HEK293 (cell line): ENCODE results near the gene NCF2.

Experiments
- CTCF ChIA-PET: fragments of 350-600 bp; formaldehyde crosslinking; extraction: SDS; loops from one replicate; lab custom pipeline; 2021; ENCODE audit warnings: antibody characterized with exemption; lab: Yijun Ruan, JAX
- POLR2A ChIA-PET: fragments of 300-600 bp; formaldehyde crosslinking; extraction: SDS; loops from one replicate; lab custom pipeline; 2020; ENCODE audit warnings: antibody characterized with exemption, inconsistent platforms; lab: Yijun Ruan, JAX
- H3K27ac ChIP-seq: fragments of 200-500 bp; sonication (Bioruptor generic); 2 replicates; pipeline ENCODE4 v1.5.1; 2014; ENCODE audit warnings: low read depth, low read length, control low read depth, inconsistent platforms; ENCODE audit errors: extremely low read depth
- H3K36me3 ChIP-seq, 2 experiments: fragments of 200-500 bp in 1 of 2; sonication (Bioruptor generic) in 1 of 2; 1 replicate in 1 of 2; 2 replicates in 1 of 2; pipeline ENCODE4 v1.5.1; 2014 to 2017; ENCODE audit warnings: inconsistent platforms in 2 of 2, low read length in 2 of 2; ENCODE audit not compliant: control insufficient read depth in 2 of 2, insufficient read depth in 1 of 2
- H3K4me1 ChIP-seq: fragments of 200-500 bp; sonication (Bioruptor generic); 2 replicates; pipeline ENCODE4 v1.5.1; 2014; ENCODE audit warnings: mild to moderate bottlenecking, low read length, inconsistent platforms; ENCODE audit not compliant: control insufficient read depth, insufficient read depth
- H3K4me3 ChIP-seq: 2 replicates; pipeline ENCODE4 v1.5.1; 2011; ENCODE audit warnings: low read depth, mild to moderate bottlenecking, control low read depth, low read length, moderate library complexity
- H3K9me3 ChIP-seq: fragments of 200-500 bp; sonication (Bioruptor generic); 2 replicates; pipeline ENCODE4 v1.5.1; 2014; ENCODE audit warnings: low read depth, low read length, inconsistent platforms; ENCODE audit not compliant: control insufficient read depth, insufficient read depth
- EGR2 ChIP-seq: fragments of 450-650 bp; formaldehyde crosslinking; IDR thresholded peaks from 2 replicates; pipeline ENCODE4 v1.5.1; 2016; ENCODE audit warnings: low read depth, missing biosample characterization, missing genetic modification characterization
- KLF8 ChIP-seq: fragments of 450-650 bp; formaldehyde crosslinking; IDR thresholded peaks from 2 replicates; pipeline ENCODE4 v1.5.1; 2016; ENCODE audit warnings: missing biosample characterization, missing genetic modification characterization
- MZF1 ChIP-seq: fragments of 450-650 bp; formaldehyde crosslinking; IDR thresholded peaks from 2 replicates; pipeline ENCODE4 v1.5.1; 2017; ENCODE audit warnings: missing biosample characterization, missing genetic modification characterization, borderline replicate concordance
- SCRT2 ChIP-seq: fragments of 450-650 bp; formaldehyde crosslinking; IDR thresholded peaks from 2 replicates; pipeline ENCODE4 v1.5.1; 2016; ENCODE audit warnings: missing biosample characterization, missing genetic modification characterization
- SETDB1 ChIP-seq: IDR thresholded peaks from one replicate; pipeline ENCODE4 v1.6.1; 2017; ENCODE audit warnings: mild to moderate bottlenecking, low read length, moderate library complexity, mixed read lengths; ENCODE audit not compliant: insufficient read length
- YY2 ChIP-seq: fragments of 450-650 bp; formaldehyde crosslinking; IDR thresholded peaks from 2 replicates; pipeline ENCODE4 v1.5.1; 2016; ENCODE audit warnings: missing biosample characterization, missing genetic modification characterization
- ZBTB17 ChIP-seq: fragments of 450-650 bp; formaldehyde crosslinking; IDR thresholded peaks from 2 replicates; pipeline ENCODE4 v1.5.1; 2016; ENCODE audit warnings: missing biosample characterization, missing genetic modification characterization
- ZBTB20 ChIP-seq: fragments of 450-650 bp; formaldehyde crosslinking; IDR thresholded peaks from 2 replicates; pipeline ENCODE4 v1.5.1; 2016; ENCODE audit warnings: missing biosample characterization, missing genetic modification characterization
- ZNF114 ChIP-seq: fragments of 450-650 bp; formaldehyde crosslinking; IDR thresholded peaks from 2 replicates; pipeline ENCODE4 v1.5.0; 2017; ENCODE audit warnings: missing biosample characterization, missing genetic modification characterization
- ZNF140 ChIP-seq: fragments of 450-650 bp; formaldehyde crosslinking; IDR thresholded peaks from 2 replicates; pipeline ENCODE4 v1.5.1; 2016; ENCODE audit warnings: missing biosample characterization, missing genetic modification characterization
- ZNF24 ChIP-seq: fragments of 450-650 bp; formaldehyde crosslinking; IDR thresholded peaks from 2 replicates; pipeline ENCODE4 v1.5.1; 2016; ENCODE audit warnings: missing biosample characterization, missing genetic modification characterization
- ZNF394 ChIP-seq: fragments of 450-650 bp; formaldehyde crosslinking; IDR thresholded peaks from 2 replicates; pipeline ENCODE4 v1.5.1; 2016; ENCODE audit warnings: missing biosample characterization, missing genetic modification characterization, mild to moderate bottlenecking, moderate library complexity, borderline replicate concordance
- ZNF426 ChIP-seq: fragments of 450-650 bp; formaldehyde crosslinking; IDR thresholded peaks from 2 replicates; pipeline ENCODE4 v1.5.1; 2017; ENCODE audit warnings: missing biosample characterization, missing genetic modification characterization, mild to moderate bottlenecking, inconsistent platforms, moderate library complexity
- ZNF549 ChIP-seq: fragments of 450-650 bp; IDR thresholded peaks from 2 replicates; pipeline ENCODE4 v1.5.1; 2018; ENCODE audit warnings: missing biosample characterization, missing genetic modification characterization, mild to moderate bottlenecking, inconsistent platforms, moderate library complexity
- ZNF621 ChIP-seq: fragments of 450-650 bp; formaldehyde crosslinking; IDR thresholded peaks from 2 replicates; pipeline ENCODE4 v1.5.1; 2017; ENCODE audit warnings: missing biosample characterization, missing genetic modification characterization
- ZNF654 ChIP-seq: fragments of 450-650 bp; formaldehyde crosslinking; IDR thresholded peaks from 2 replicates; pipeline ENCODE4 v1.5.1; 2016; ENCODE audit warnings: low read depth, missing biosample characterization, missing genetic modification characterization
- ZNF660 ChIP-seq: fragments of 450-650 bp; IDR thresholded peaks from 2 replicates; pipeline ENCODE4 v1.5.1; 2018; ENCODE audit warnings: missing biosample characterization, mild to moderate bottlenecking, missing genetic modification characterization
- ZNF664 ChIP-seq: fragments of 450-650 bp; formaldehyde crosslinking; IDR thresholded peaks from 2 replicates; pipeline ENCODE4 v1.5.1; 2016; ENCODE audit warnings: missing biosample characterization, missing genetic modification characterization
- ZNF670 ChIP-seq: fragments of 450-650 bp; formaldehyde crosslinking; IDR thresholded peaks from 2 replicates; pipeline ENCODE4 v1.5.1; 2016; ENCODE audit warnings: missing biosample characterization, missing genetic modification characterization, low read depth
- ZSCAN23 ChIP-seq: fragments of 450-650 bp; formaldehyde crosslinking; IDR thresholded peaks from 2 replicates; pipeline ENCODE4 v1.5.1; 2016; ENCODE audit warnings: missing biosample characterization, missing genetic modification characterization
- TF ChIP-seq, protein P1 (sequence below): fragments of 450-650 bp; formaldehyde crosslinking; IDR thresholded peaks from 2 replicates; pipeline ENCODE4 v1.5.1; 2016; ENCODE audit warnings: missing biosample characterization, missing genetic modification characterization, low read depth
- TF ChIP-seq, protein P2 (sequence below): fragments of 450-650 bp; formaldehyde crosslinking; IDR thresholded peaks from 2 replicates; pipeline ENCODE4 v1.5.1; 2016; ENCODE audit warnings: missing biosample characterization, missing genetic modification characterization

Gene NCF2

DNA sequence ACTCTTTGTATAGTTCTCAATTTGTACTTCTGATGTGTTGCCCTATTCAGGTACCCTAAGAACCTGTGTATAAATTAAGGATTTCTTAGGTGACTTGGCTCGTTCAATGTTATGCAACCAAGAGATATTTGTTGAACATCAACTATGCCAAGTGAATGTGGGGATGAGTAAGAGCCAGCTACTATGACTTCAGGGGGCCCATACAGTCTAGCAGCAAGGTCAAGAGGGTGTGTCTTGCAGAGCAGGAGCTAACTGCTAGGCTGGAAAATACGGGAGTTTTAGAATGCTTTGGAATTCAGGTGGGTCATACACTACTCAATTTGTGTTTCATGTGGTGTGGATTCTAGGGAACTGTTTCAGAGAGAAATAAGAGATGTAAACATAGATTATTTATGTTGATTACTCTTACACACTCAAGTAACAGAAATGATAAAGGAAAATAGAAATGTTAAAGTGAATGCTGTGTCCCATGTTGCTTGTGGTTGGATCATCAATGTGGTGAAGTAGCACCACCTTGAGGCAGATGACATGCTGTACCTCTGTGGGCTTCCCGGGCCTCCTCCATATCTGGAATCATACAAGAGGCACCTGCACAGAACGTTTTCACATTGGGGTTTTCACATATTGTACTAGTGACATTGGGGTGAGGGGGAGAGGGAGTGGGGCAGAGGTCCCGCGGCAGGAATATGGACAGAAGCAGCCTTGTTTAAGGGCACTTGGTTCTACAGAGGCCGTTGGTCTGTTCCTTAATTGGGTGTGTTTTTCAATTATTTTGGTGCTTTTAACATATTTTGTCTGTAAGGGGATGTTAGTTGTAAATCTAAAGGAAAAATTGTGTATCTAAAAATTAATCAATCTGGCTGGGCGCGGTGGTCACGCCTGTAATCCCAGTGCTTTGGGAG, 32.9 kb upstream of the NCF2 start:
- POLR2A ChIA-PET, result no interaction called here
- no peaks in the 10 kb centered on the region for H3K9me3 ChIP-seq
- H3K4me1 ChIP-seq, result no peaks in the 10 kb centered on the region
- CTCF ChIA-PET, result interaction anchor here (0.6 to 2.2 kb wide), 15 partner anchors 9 to 545 kb away, joined by 3 to 13 read pairs (median 3); no protein-coding TSS in a partner anchor
- no peak overlapping the region for H3K4me3 ChIP-seq
- peaks cover 0 to 24% of the 10 kb centered on the region in 2 experiments; a peak in 1 of 3 replicates for H3K36me3 ChIP-seq
- TF ChIP-seq ZNF24 (tag by site-specific recombination), result no peak
- no peak for TF ChIP-seq MZF1
- peak; percentile 94 for TF ChIP-seq ZNF660 (tag by site-specific recombination)
- TF ChIP-seq, protein P1, sequence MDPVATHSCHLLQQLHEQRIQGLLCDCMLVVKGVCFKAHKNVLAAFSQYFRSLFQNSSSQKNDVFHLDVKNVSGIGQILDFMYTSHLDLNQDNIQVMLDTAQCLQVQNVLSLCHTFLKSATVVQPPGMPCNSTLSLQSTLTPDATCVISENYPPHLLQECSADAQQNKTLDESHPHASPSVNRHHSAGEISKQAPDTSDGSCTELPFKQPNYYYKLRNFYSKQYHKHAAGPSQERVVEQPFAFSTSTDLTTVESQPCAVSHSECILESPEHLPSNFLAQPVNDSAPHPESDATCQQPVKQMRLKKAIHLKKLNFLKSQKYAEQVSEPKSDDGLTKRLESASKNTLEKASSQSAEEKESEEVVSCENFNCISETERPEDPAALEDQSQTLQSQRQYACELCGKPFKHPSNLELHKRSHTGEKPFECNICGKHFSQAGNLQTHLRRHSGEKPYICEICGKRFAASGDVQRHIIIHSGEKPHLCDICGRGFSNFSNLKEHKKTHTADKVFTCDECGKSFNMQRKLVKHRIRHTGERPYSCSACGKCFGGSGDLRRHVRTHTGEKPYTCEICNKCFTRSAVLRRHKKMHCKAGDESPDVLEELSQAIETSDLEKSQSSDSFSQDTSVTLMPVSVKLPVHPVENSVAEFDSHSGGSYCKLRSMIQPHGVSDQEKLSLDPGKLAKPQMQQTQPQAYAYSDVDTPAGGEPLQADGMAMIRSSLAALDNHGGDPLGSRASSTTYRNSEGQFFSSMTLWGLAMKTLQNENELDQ (tag by site-specific recombination), result no peak
- TF ChIP-seq ZNF426, result no peak
- TF ChIP-seq ZNF654, result peak; percentile 86
- TF ChIP-seq ZBTB17 (tag by site-specific recombination), result 0 out of 2 replicates have a peak, but pooled peaks have one; percentile 12
- TF ChIP-seq ZNF670 (tag by site-specific recombination), result no peak
- no peak for TF ChIP-seq ZNF114 (tag by site-specific recombination)
- TF ChIP-seq, protein P2, sequence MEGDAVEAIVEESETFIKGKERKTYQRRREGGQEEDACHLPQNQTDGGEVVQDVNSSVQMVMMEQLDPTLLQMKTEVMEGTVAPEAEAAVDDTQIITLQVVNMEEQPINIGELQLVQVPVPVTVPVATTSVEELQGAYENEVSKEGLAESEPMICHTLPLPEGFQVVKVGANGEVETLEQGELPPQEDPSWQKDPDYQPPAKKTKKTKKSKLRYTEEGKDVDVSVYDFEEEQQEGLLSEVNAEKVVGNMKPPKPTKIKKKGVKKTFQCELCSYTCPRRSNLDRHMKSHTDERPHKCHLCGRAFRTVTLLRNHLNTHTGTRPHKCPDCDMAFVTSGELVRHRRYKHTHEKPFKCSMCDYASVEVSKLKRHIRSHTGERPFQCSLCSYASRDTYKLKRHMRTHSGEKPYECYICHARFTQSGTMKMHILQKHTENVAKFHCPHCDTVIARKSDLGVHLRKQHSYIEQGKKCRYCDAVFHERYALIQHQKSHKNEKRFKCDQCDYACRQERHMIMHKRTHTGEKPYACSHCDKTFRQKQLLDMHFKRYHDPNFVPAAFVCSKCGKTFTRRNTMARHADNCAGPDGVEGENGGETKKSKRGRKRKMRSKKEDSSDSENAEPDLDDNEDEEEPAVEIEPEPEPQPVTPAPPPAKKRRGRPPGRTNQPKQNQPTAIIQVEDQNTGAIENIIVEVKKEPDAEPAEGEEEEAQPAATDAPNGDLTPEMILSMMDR, result peak; percentile 79
- peak; percentile 33; the same call in 1 of the 2 replicates for TF ChIP-seq SCRT2
- H3K27ac ChIP-seq, result no peak overlapping the region

DNA sequence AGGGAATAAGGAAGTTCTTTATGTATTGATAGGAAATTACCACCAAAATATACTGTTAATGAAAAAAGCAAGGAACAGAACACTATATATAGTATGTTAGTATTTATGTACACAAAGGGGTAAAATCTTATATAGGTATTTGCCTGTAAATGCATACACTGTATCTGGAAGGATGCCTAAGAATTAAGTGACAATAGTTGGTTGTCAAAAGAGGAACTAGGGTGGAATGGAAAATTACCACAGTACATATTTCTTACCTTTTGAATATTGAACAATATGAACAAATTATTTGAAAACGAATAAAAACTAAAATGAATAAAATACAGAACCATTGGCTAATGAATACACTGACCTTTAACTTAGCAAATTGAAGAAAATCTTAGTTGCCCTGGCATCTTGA, 31.8 kb upstream of the NCF2 start:
- no peak for TF ChIP-seq KLF8 (tag by site-specific recombination)
- no peak for TF ChIP-seq ZNF549 (tag by site-specific recombination)
- TF ChIP-seq ZBTB20 (tag by site-specific recombination), result no peak
- TF ChIP-seq SETDB1, result no peak
- TF ChIP-seq ZNF140 (tag by site-specific recombination), result no peak
- TF ChIP-seq ZNF664, result no peak
- TF ChIP-seq ZNF621 (tag by site-specific recombination), result no peak
- no peak for TF ChIP-seq ZNF394 (tag by site-specific recombination)
- no peak for TF ChIP-seq EGR2 (tag by site-specific recombination)
- TF ChIP-seq ZSCAN23 (tag by site-specific recombination), result no peak
- TF ChIP-seq YY2 (tag by site-specific recombination), result no peak
- no peaks in the 10 kb centered on the region for H3K4me1 ChIP-seq
- H3K27ac ChIP-seq, result no peak overlapping the region
- no peak overlapping the region for H3K4me3 ChIP-seq
- peaks cover 0 to 18% of the 10 kb centered on the region in 2 experiments; a peak in 1 of 3 replicates for H3K36me3 ChIP-seq
- CTCF ChIA-PET, result interaction anchor here (0.6 to 2.2 kb wide), 6 partner anchors 12 to 341 kb away, joined by 3 to 13 read pairs (median 4); no protein-coding TSS in a partner anchor
- POLR2A ChIA-PET, result no interaction called here
- H3K9me3 ChIP-seq, result no peaks in the 10 kb centered on the region
